Keratinocyte (primary cell): ENCODE results near the gene PRICKLE4. TPM values are rescaled to one million over a fixed set of nuclear protein-coding genes. Genes with fewer than 3 reads are reported as not detected.
"Not testable (repeated sequence)": the region's sequence is repeated elsewhere in the genome, so short reads cannot be mapped to it uniquely, and the experiment has no call there.

ENCODE experiments used
- DNase-seq: peaks from one replicate; pipeline ENCODE4 v3.0.0-alpha.2; 2011; ENCODE audit warnings: low read depth, missing footprints, low spot score
- FAIRE-seq: peaks from 2 replicates; lab custom pipeline; 2011; peaks lifted over from hg19 to GRCh38; lab: Jason Lieb, UNC
- H2AFZ ChIP-seq: 2 replicates; pipeline ENCODE4 v1.6.0; 2012; ENCODE audit warnings: low read length, control low read depth, inconsistent platforms; ENCODE audit not compliant: control insufficient read depth
- H3K27ac ChIP-seq: 2 replicates; pipeline ENCODE4 v1.5.1; 2011; ENCODE audit warnings: low read length; ENCODE audit not compliant: control insufficient read depth, insufficient read depth
- H3K27me3 ChIP-seq: 3 replicates; pipeline ENCODE4 v1.6.0; 2011; ENCODE audit warnings: low read length; ENCODE audit not compliant: control insufficient read depth, insufficient read depth; ENCODE audit errors: extremely low read depth
- H3K36me3 ChIP-seq, 2 experiments: 2 replicates in 1 of 2; 3 replicates in 1 of 2; pipeline ENCODE4 v1.5.1; 2011; ENCODE audit warnings: low read length in 2 of 2, mild to moderate bottlenecking in 1 of 2; ENCODE audit not compliant: control insufficient read depth in 2 of 2, insufficient read depth in 2 of 2; ENCODE audit errors: extremely low read depth in 1 of 2
- H3K4me1 ChIP-seq: 3 replicates; pipeline ENCODE4 v1.5.1; 2011; ENCODE audit warnings: low read length; ENCODE audit not compliant: control insufficient read depth, insufficient read depth; ENCODE audit errors: extremely low read depth
- H3K4me2 ChIP-seq: 3 replicates; pipeline ENCODE4 v1.6.0; 2011; ENCODE audit warnings: low read depth, low read length; ENCODE audit not compliant: control insufficient read depth, insufficient read depth; ENCODE audit errors: extremely low read depth
- H3K4me3 ChIP-seq, 3 experiments: fragments of 200-600 bp in 1 of 3; sonication (generic) in 1 of 3; 2 replicates in 2 of 3; 3 replicates in 1 of 3; pipeline ENCODE4 v1.5.1; 2011 to 2016; ENCODE audit warnings: low read length in 3 of 3, mild to moderate bottlenecking in 3 of 3, control low read depth in 2 of 3, inconsistent platforms in 1 of 3, low read depth in 1 of 3, mixed read lengths in 1 of 3, mixed run types in 1 of 3, moderate library complexity in 1 of 3; ENCODE audit not compliant: control insufficient read depth in 2 of 3, insufficient read depth in 2 of 3; ENCODE audit errors: extremely low read depth in 1 of 3
- H3K79me2 ChIP-seq: 2 replicates; pipeline ENCODE4 v1.6.0; 2012; ENCODE audit warnings: low read length; ENCODE audit not compliant: control insufficient read depth, insufficient read depth
- H3K9ac ChIP-seq: 3 replicates; pipeline ENCODE4 v1.6.0; 2011; ENCODE audit warnings: low read length; ENCODE audit not compliant: control insufficient read depth, insufficient read depth; ENCODE audit errors: extremely low read depth
- H3K9me1 ChIP-seq: 3 replicates; pipeline ENCODE4 v1.6.0; 2011; ENCODE audit warnings: low read length; ENCODE audit not compliant: control insufficient read depth, insufficient read depth; ENCODE audit errors: extremely low read depth
- H3K9me3 ChIP-seq: 2 replicates; pipeline ENCODE4 v1.5.1; 2012; ENCODE audit warnings: low read depth, low read length; ENCODE audit not compliant: control insufficient read depth
- H4K20me1 ChIP-seq: 3 replicates; pipeline ENCODE4 v1.6.0; 2011; ENCODE audit warnings: low read length; ENCODE audit not compliant: control insufficient read depth, insufficient read depth; ENCODE audit errors: extremely low read depth
- EZH2 ChIP-seq: IDR thresholded peaks from one replicate; pipeline ENCODE4 v1.6.1; 2012; ENCODE audit warnings: inconsistent platforms, mild to moderate bottlenecking, low read length, moderate library complexity
- dilution Hi-C: fragments of 300-500 bp; cut with MboI; formaldehyde crosslinking; loops from one replicate; pipeline ENCODE4 v1.7.0; 2020; ENCODE audit warnings: low sequenced_read_pairs; ENCODE audit not compliant: extremely low pct_ligation_motif_present
- polyA plus RNA-seq, 5 experiments: library from polyadenylated mRNA; depleted of rRNA in 3 of 5; stranded (reverse) in 3 of 5; stranded (forward) in 1 of 5; unstranded in 1 of 5; fragments of >200 nt; gene quantifications; 1 replicate in 1 of 5; 2 replicates in 3 of 5; 3 replicates in 1 of 5; pipeline versions ENCODE4 v1.2.1 to v1.2.3, GENCODE V29; 2011 to 2012; ENCODE audit warnings: missing spikeins in 2 of 5, low read depth in 1 of 5, low replicate concordance in 1 of 5
- TF ChIP-seq, protein P1 (sequence below), 3 experiments: IDR thresholded peaks in 1 of 3; conservative IDR thresholded peaks in 1 of 3; optimal IDR thresholded peaks in 1 of 3; 2 replicates in 2 of 3; 3 replicates in 1 of 3; pipeline versions ENCODE3 to v1.5.1; 2011; ENCODE audit warnings: low read length in 3 of 3, mild to moderate bottlenecking in 3 of 3, moderate library complexity in 2 of 3, control low read depth in 1 of 3, inconsistent platforms in 1 of 3; ENCODE audit not compliant: insufficient read depth in 2 of 3; ENCODE audit errors: extremely low read depth in 1 of 3

PRICKLE4 gene
- polyA plus RNA-seq, 1 donor (not counting 4 experiments of a cell fraction or from before 2014, with no cell fraction given) = 0.13 TPM

DNA sequence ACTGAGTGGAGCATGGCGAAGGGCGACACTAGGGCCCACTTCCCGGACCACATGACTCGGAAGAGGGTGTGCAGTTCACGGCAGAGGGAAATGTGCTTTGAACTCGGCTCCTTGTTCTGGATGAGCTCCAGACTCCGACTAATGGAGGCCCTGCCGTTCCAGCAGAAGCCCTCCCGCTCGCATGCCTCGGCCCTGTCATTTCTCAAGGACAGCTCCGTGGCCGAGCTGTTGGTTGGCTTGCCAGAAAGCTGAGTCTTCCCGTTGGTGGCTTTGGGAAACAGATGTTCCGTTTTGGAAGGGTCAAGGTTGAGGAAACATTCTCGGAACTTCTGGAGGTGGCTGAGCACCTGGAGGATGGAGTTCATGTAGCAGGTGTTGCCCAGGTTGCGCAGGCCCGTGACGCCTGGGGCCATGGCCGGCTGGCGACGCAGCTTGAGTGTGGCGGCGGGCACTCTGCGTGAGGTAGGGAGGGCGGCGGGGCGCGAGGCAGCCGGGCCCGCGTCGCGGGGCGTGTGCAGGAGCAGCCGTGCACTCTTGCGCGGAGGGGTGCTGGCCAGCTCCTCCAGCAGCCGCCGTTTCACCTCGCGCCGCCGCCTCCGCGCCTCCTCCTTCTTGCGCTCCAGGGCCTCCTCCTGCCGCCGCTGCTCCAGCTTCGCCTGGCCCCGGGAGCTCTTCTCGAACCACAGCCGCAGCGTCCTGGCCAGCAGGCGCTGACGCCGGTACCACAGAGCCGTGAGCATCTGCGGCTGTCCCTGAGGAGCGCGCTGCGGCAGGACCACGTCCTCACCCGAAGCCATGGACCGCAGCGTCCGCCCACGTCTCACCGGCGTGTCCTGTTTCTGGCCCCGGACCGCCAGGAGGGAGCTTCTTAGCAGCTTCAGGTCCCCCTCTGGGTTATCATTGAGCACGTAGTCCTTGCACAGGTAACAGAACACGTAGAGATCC is 25.5 kb downstream of the PRICKLE4 start:
- Histone ChIP-seq H3K79me2 (no peaks in the 10 kb centered on the region), H3K36me3 (no peaks in the 10 kb centered on the region), H3K4me1 (no peaks in the 10 kb centered on the region), H3K4me2 (no peak overlapping the region), H3K9me3 (no peaks in the 10 kb centered on the region), H3K9ac (no peak overlapping the region), H2AFZ (no peak overlapping the region), H3K27me3 (no peaks in the 10 kb centered on the region), H3K9me1 (no peaks in the 10 kb centered on the region), H3K27ac (no peak overlapping the region), H4K20me1 (no peaks in the 10 kb centered on the region), H3K4me3 (no peak overlapping the region)
- dilution Hi-C loops = no loop called here
- DNase-seq (no peak), FAIRE-seq (no peak)
- TF ChIP-seq, protein P1, sequence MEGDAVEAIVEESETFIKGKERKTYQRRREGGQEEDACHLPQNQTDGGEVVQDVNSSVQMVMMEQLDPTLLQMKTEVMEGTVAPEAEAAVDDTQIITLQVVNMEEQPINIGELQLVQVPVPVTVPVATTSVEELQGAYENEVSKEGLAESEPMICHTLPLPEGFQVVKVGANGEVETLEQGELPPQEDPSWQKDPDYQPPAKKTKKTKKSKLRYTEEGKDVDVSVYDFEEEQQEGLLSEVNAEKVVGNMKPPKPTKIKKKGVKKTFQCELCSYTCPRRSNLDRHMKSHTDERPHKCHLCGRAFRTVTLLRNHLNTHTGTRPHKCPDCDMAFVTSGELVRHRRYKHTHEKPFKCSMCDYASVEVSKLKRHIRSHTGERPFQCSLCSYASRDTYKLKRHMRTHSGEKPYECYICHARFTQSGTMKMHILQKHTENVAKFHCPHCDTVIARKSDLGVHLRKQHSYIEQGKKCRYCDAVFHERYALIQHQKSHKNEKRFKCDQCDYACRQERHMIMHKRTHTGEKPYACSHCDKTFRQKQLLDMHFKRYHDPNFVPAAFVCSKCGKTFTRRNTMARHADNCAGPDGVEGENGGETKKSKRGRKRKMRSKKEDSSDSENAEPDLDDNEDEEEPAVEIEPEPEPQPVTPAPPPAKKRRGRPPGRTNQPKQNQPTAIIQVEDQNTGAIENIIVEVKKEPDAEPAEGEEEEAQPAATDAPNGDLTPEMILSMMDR (optimal IDR thresholded peaks at IDR 0.05 in 1 of 3, IDR thresholded peaks at IDR 0.05 in 1 of 3, conservative IDR thresholded peaks at IDR 0.05 in 1 of 3; ENCODE audit: extremely low read depth in 1 of 3, insufficient read depth in 2 of 3, low read length in 3 of 3) = no peak
- no peak for TF ChIP-seq EZH2

DNA sequence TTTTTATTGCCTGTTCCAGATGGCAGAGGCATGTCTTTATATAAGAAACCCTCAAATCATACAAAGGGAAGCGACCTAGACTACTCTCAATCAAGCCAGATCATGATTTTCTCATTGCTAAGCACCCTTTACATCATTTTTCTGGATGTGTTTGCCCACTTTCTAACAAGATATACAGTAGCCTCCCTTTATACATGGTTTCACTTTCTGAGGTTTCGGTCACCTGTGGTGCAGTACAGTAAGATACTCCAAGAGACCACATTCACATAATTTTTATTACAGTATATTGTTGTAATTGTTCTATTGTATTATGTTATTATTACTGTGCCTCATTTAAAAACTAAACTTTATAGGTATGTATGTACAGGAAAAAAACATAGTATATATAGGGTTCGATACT is 30.5 kb downstream of the PRICKLE4 start:
- peaks cover 14% of the 10 kb centered on the region for H3K4me1 ChIP-seq
- H3K4me2 ChIP-seq = no peak overlapping the region
- dilution Hi-C loops = no loop called here
- no peaks in the 10 kb centered on the region for H3K27me3 ChIP-seq
- no peaks in the 10 kb centered on the region for H3K79me2 ChIP-seq
- H3K4me3 ChIP-seq = no peak overlapping the region
- no peak for FAIRE-seq
- DNase-seq = no peak
- no peaks in the 10 kb centered on the region for H4K20me1 ChIP-seq
- no peaks in the 10 kb centered on the region for H3K9me3 ChIP-seq
- H3K36me3 ChIP-seq = no peaks in the 10 kb centered on the region
- no peak overlapping the region for H2AFZ ChIP-seq
- H3K9ac ChIP-seq = no peak overlapping the region
- H3K27ac ChIP-seq = no peak overlapping the region
- no peaks in the 10 kb centered on the region for H3K9me1 ChIP-seq
- TF ChIP-seq, protein P1 (optimal IDR thresholded peaks at IDR 0.05 in 1 of 3, IDR thresholded peaks at IDR 0.05 in 1 of 3, conservative IDR thresholded peaks at IDR 0.05 in 1 of 3; ENCODE audit: extremely low read depth in 1 of 3, insufficient read depth in 2 of 3, low read length in 3 of 3) = no peak
- TF ChIP-seq EZH2 = no peak

DNA sequence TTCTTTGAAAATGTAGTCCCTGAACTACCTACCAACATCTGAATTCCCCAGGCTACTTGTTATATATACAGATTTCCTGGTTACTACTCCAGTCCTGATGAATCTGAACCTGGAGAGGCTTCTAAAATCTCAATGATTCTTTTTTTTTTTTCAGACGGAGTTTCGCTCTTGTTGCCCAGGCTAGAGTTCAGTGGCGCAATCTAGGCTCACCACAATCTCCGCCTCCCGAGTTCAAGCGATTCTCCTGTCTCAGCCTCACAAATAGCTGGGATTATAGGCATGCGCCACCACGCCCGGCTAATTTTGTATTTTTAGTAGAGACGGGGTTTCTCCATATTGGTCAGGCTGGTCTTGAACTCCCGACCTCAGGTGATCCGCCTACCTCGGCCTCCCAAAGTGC is 31.4 kb downstream of the PRICKLE4 start:
- H3K36me3 ChIP-seq, H3K27ac ChIP-seq, H4K20me1 ChIP-seq, H3K9me3 ChIP-seq, H3K4me2 ChIP-seq, DNase-seq, H3K27me3 ChIP-seq, H2AFZ ChIP-seq, FAIRE-seq, H3K79me2 ChIP-seq, H3K9me1 ChIP-seq, H3K9ac ChIP-seq, H3K4me3 ChIP-seq, dilution Hi-C loops: not testable (repeated sequence)
- H3K4me1 ChIP-seq = peaks cover 14% of the 10 kb centered on the region
